HepG2 (cell line): ENCODE results near the gene ATG4B. TPM values are rescaled to one million over a fixed set of nuclear protein-coding genes. Genes with fewer than 3 reads are reported as not detected.
A peak's percentile ranks its signal among the peaks of the same experiment; 100 is the strongest.

Experiments
- CEBPG ChIP-seq: IDR thresholded peaks from 2 replicates; pipeline ENCODE4 v1.6.1; 2016
- ETV6 ChIP-seq: sonication (generic); formaldehyde crosslinking; conservative IDR thresholded peaks from 2 replicates; pipeline ENCODE4 v1.4.0; 2020; ENCODE audit warnings: missing genetic modification reagents
- GPBP1L1 ChIP-seq: sonication (generic); formaldehyde crosslinking; IDR thresholded peaks from 2 replicates; pipeline ENCODE4 v1.5.0; 2020; ENCODE audit warnings: mild to moderate bottlenecking, missing genetic modification reagents
- MAFG ChIP-seq: sonication (generic); formaldehyde crosslinking; IDR thresholded peaks from 2 replicates; pipeline ENCODE4 v1.5.1; 2020; ENCODE audit warnings: mild to moderate bottlenecking, missing genetic modification reagents
- MYNN ChIP-seq: sonication (generic); formaldehyde crosslinking; IDR thresholded peaks from 2 replicates; pipeline ENCODE4 v1.4.0; 2020; ENCODE audit warnings: mild to moderate bottlenecking, low read depth, missing genetic modification reagents
- PLSCR1 ChIP-seq: sonication (generic); formaldehyde crosslinking; IDR thresholded peaks from 2 replicates; pipeline ENCODE4 v1.5.0; 2020; ENCODE audit warnings: missing genetic modification reagents, mild to moderate bottlenecking, borderline replicate concordance
- SP5 ChIP-seq: IDR thresholded peaks from 2 replicates; pipeline ENCODE4 v1.6.1; 2016; ENCODE audit warnings: low read depth, borderline replicate concordance
- TFAP4 ChIP-seq: sonication (generic); IDR thresholded peaks from 2 replicates; pipeline ENCODE4 v1.6.1; 2016; ENCODE audit warnings: low read depth, borderline replicate concordance
- TOE1 ChIP-seq: sonication (generic); formaldehyde crosslinking; IDR thresholded peaks from 2 replicates; pipeline ENCODE4 v1.4.0; 2020; ENCODE audit warnings: mild to moderate bottlenecking, missing genetic modification reagents
- TOPORS ChIP-seq: sonication (generic); formaldehyde crosslinking; IDR thresholded peaks from 2 replicates; pipeline ENCODE4 v1.8.0; 2023; ENCODE audit warnings: mild to moderate bottlenecking, missing genetic modification reagents
- TRIM22 ChIP-seq: fragments of 450-650 bp; IDR thresholded peaks from 2 replicates; pipeline ENCODE4 v1.6.1; 2017
- ZFX ChIP-seq: sonication (generic); formaldehyde crosslinking; IDR thresholded peaks from 2 replicates; pipeline ENCODE4 v1.4.0; 2020; ENCODE audit warnings: mild to moderate bottlenecking, low read depth, missing genetic modification reagents, moderate library complexity
- ZNF17 ChIP-seq: sonication (generic); formaldehyde crosslinking; IDR thresholded peaks from 2 replicates; pipeline ENCODE4 v1.5.0; 2020; ENCODE audit warnings: mild to moderate bottlenecking, missing genetic modification reagents
- ZNF251 ChIP-seq: sonication (generic); formaldehyde crosslinking; IDR thresholded peaks from 2 replicates; pipeline ENCODE4 v1.9.0; 2021; ENCODE audit warnings: mild to moderate bottlenecking, missing genetic modification reagents
- ZNF264 ChIP-seq: sonication (generic); formaldehyde crosslinking; IDR thresholded peaks from 2 replicates; pipeline ENCODE4 v1.4.0; 2020; ENCODE audit warnings: missing genetic modification reagents
- ZNF333 ChIP-seq: sonication (generic); formaldehyde crosslinking; IDR thresholded peaks from 2 replicates; pipeline ENCODE4 v1.4.0; 2020; ENCODE audit warnings: mild to moderate bottlenecking, missing genetic modification reagents, borderline replicate concordance
- ZNF879 ChIP-seq: sonication (generic); formaldehyde crosslinking; IDR thresholded peaks from 2 replicates; pipeline ENCODE4 v1.8.1; 2023; ENCODE audit warnings: missing genetic modification reagents
- polyA plus RNA-seq, 8 experiments: library from polyadenylated mRNA; depleted of rRNA in 3 of 8; stranded (reverse) in 7 of 8; unstranded in 1 of 8; fragments of >200 nt; fragmentation: Illumina TruSeq in 4 of 8; extraction: Trizol in 4 of 8; gene quantifications; 2 replicates each; pipeline versions ENCODE4 v1.2.1 to v1.2.3, GENCODE V29; 2011 to 2016; ENCODE audit warnings: low read depth in 4 of 8, missing spikeins in 1 of 8, mixed read lengths in 1 of 8; ENCODE audit not compliant: insufficient read depth in 1 of 8
- total RNA-seq, 5 experiments: library from RNA; depleted of rRNA; stranded (reverse); fragments of >200 nt; fragmentation: Illumina TruSeq; extraction: Trizol; gene quantifications; 2 replicates each; pipeline ENCODE4 v1.2.3, GENCODE V29; 2016; ENCODE audit warnings: low read depth in 1 of 5
- TF ChIP-seq, protein P1 (sequence below): sonication (generic); formaldehyde crosslinking; IDR thresholded peaks from 2 replicates; pipeline ENCODE4 v1.5.0; 2020; ENCODE audit warnings: missing genetic modification reagents
- TF ChIP-seq, protein P2 (sequence below): sonication (generic); formaldehyde crosslinking; IDR thresholded peaks from 2 replicates; pipeline ENCODE4 v1.9.0; 2022; ENCODE audit warnings: missing genetic modification reagents, mild to moderate bottlenecking, borderline replicate concordance
- TF ChIP-seq, protein P3 (sequence below), 2 experiments: sonication (generic) in 1 of 2; formaldehyde crosslinking in 1 of 2; IDR thresholded peaks; 2 replicates each; pipeline versions ENCODE4 v1.4.0 to v1.6.1; 2018 to 2020; ENCODE audit warnings: missing genetic modification reagents in 2 of 2, borderline replicate concordance in 1 of 2, low read depth in 1 of 2, mild to moderate bottlenecking in 1 of 2, missing biosample characterization in 1 of 2

ATG4B gene
- total and polyA plus RNA-seq, 2 of the 13 experiments (the other 11 are each of a cell fraction or from before 2014, with no cell fraction given), result 95.5 to 239 TPM

GRCh38 chr2:241703032-241703604 is 65.6 kb downstream of the ATG4B start (continued):
- TF ChIP-seq ZNF333 (CRISPR knock-in tag), result no peak
- no peak for TF ChIP-seq TOE1 (CRISPR knock-in tag)
- TF ChIP-seq, protein P1, sequence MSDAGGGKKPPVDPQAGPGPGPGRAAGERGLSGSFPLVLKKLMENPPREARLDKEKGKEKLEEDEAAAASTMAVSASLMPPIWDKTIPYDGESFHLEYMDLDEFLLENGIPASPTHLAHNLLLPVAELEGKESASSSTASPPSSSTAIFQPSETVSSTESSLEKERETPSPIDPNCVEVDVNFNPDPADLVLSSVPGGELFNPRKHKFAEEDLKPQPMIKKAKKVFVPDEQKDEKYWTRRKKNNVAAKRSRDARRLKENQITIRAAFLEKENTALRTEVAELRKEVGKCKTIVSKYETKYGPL (CRISPR knock-in tag), result no peak
- TF ChIP-seq MYNN (CRISPR knock-in tag), result no peak
- no peak for TF ChIP-seq ETV6 (CRISPR knock-in tag)
- TF ChIP-seq ZNF879 (CRISPR knock-in tag), result no peak
- TF ChIP-seq TFAP4, result peak; percentile 16; the same call in 1 of the 2 replicates
- no peak for TF ChIP-seq ZFX
- no peak for TF ChIP-seq SP5
- no peak for TF ChIP-seq CEBPG (CRISPR knock-in tag)
- no peak for TF ChIP-seq GPBP1L1 (CRISPR knock-in tag)
- no peak for TF ChIP-seq MAFG
- TF ChIP-seq, protein P2, sequence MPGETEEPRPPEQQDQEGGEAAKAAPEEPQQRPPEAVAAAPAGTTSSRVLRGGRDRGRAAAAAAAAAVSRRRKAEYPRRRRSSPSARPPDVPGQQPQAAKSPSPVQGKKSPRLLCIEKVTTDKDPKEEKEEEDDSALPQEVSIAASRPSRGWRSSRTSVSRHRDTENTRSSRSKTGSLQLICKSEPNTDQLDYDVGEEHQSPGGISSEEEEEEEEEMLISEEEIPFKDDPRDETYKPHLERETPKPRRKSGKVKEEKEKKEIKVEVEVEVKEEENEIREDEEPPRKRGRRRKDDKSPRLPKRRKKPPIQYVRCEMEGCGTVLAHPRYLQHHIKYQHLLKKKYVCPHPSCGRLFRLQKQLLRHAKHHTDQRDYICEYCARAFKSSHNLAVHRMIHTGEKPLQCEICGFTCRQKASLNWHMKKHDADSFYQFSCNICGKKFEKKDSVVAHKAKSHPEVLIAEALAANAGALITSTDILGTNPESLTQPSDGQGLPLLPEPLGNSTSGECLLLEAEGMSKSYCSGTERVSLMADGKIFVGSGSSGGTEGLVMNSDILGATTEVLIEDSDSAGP (CRISPR knock-in tag), result peak; percentile 60; the same call in 1 of the 2 replicates
- TF ChIP-seq TOPORS (CRISPR knock-in tag), result no peak
- TF ChIP-seq ZNF264 (CRISPR knock-in tag), result no peak
- TF ChIP-seq, protein P3, sequence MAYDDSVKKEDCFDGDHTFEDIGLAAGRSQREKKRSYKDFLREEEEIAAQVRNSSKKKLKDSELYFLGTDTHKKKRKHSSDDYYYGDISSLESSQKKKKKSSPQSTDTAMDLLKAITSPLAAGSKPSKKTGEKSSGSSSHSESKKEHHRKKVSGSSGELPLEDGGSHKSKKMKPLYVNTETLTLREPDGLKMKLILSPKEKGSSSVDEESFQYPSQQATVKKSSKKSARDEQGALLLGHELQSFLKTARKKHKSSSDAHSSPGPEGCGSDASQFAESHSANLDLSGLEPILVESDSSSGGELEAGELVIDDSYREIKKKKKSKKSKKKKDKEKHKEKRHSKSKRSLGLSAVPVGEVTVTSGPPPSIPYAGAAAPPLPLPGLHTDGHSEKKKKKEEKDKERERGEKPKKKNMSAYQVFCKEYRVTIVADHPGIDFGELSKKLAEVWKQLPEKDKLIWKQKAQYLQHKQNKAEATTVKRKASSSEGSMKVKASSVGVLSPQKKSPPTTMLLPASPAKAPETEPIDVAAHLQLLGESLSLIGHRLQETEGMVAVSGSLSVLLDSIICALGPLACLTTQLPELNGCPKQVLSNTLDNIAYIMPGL (CRISPR knock-in tag; IDR thresholded peaks at IDR 0.05; ENCODE audit: borderline replicate concordance in 1 of 2, low read depth in 1 of 2), result no peak
- TF ChIP-seq PLSCR1 (CRISPR knock-in tag), result no peak
- TF ChIP-seq ZNF17 (CRISPR knock-in tag), result no peak
- TF ChIP-seq TRIM22, result no peak
- no peak for TF ChIP-seq ZNF251 (CRISPR knock-in tag)
